Coronary artery (tissue), 2 donors: ENCODE results near the gene FAF2.

ENCODE experiments used
- DNase-seq: peaks from one replicate; pipeline ENCODE4 v3.0.0-alpha.2; 2017; ENCODE audit warnings: low spot score
- H3K27ac ChIP-seq, 2 donors: fragments of 200-600 bp; sonication (generic); one replicate each; pipeline ENCODE4 v1.5.1; 2016 to 2019
- H3K4me3 ChIP-seq: fragments of 200-600 bp; sonication (generic); 2 replicates; pipeline ENCODE4 v1.5.1; 2016; ENCODE audit warnings: mild to moderate bottlenecking, moderate library complexity
- TF ChIP-seq, protein P1 (sequence below): fragments of 200-600 bp; sonication (generic); IDR thresholded peaks from one replicate; pipeline ENCODE4 v1.5.1; 2019; ENCODE audit warnings: antibody characterized with exemption

The FAF2 gene

DNA sequence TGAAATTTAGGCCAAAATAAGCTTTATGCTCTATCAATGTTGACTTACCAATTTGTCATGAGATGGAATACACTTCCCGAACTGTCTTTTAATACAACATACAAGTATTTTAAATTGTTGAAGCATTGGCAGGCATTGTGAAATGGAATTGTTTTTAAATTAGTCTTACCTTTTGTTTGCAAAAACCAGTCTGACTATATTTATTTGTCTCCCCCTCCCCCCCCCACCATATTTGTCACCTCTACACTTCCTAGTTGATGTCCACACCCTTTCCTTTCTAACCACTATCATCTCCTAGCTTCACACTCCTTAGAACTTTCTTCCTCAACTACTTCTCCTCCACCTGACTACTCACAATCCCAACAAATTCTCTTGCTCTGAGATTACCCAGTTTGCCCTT is 40.9 kb downstream of the FAF2 start:
- TF ChIP-seq, protein P1, sequence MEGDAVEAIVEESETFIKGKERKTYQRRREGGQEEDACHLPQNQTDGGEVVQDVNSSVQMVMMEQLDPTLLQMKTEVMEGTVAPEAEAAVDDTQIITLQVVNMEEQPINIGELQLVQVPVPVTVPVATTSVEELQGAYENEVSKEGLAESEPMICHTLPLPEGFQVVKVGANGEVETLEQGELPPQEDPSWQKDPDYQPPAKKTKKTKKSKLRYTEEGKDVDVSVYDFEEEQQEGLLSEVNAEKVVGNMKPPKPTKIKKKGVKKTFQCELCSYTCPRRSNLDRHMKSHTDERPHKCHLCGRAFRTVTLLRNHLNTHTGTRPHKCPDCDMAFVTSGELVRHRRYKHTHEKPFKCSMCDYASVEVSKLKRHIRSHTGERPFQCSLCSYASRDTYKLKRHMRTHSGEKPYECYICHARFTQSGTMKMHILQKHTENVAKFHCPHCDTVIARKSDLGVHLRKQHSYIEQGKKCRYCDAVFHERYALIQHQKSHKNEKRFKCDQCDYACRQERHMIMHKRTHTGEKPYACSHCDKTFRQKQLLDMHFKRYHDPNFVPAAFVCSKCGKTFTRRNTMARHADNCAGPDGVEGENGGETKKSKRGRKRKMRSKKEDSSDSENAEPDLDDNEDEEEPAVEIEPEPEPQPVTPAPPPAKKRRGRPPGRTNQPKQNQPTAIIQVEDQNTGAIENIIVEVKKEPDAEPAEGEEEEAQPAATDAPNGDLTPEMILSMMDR = no peak
- DNase-seq = no peak
- H3K4me3 ChIP-seq = no peak overlapping the region

GRCh38 chr5:176490301-176490700 is 42.1 kb downstream of the FAF2 start:
- TF ChIP-seq, protein P1 = no peak
- H3K4me3 ChIP-seq = no peak overlapping the region
- H3K27ac ChIP-seq = no peak overlapping the region
- DNase-seq = no peak

More for the DNA sequence above, 40.9 kb downstream of the FAF2 start:
- H3K27ac ChIP-seq = no peak overlapping the region

DNA sequence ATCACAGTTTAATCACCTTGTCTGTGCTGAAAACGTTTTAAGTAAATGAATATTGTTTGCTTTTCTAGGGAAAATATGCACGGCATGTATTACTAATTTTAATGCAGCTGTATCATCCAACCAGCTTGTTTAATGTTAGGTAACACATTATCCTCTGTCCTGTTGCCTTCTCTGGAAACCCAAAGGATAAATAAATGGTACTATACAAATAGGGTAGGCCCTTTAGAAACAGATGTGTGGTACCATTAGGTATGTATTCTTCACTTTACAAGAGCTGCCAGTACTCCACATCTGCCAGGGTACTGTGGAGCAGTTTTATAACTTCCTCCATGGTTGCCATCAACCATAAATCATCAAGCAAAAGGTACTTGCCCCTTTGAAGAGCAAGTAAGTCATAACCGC is 42.9 kb downstream of the FAF2 start:
- Histone ChIP-seq H3K27ac (no peak overlapping the region), H3K4me3 (no peak overlapping the region)
- DNase-seq = no peak
- TF ChIP-seq, protein P1 = no peak

DNA sequence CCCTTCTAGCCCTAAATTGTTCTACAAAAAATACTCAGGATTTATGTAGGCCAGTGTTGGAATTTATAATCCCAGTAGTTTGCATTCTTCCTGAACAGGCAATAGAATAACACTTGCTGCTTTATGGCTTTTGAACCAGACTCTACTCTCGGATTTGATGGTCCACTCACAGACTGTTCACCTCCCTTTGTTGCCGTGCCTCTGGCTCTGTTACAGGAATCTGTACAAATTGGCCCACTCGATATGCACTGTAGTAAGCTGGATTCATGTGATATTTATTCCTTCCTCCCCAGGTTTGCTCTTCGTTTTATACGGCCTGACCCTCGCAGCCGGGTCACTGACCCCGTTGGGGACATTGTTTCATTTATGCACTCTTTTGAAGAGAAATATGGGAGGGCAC is 43.7 kb downstream of the FAF2 start:
- TF ChIP-seq, protein P1 = no peak
- no peak for DNase-seq
- Histone ChIP-seq H3K4me3 (no peak overlapping the region), H3K27ac (no peak overlapping the region)

DNA sequence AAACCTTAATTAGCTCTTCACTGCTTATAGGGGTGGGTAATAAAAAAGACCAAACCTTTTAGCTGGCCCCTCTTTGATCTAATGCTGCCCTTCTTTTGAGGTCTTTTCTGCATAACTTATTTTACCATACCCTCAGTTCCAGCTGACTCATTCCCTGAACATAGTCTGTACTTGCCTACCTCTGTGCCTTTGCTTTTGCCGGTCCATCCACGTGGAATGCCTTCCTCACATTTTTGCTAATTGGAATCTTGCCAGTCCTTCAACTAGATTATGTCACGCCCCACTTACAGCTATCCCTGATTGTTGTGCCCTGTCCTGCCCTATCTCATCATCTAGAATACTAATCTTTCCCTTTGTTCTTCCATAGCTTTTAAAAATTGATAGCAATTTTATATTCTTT is 44.2 kb downstream of the FAF2 start:
- TF ChIP-seq, protein P1 = no peak
- DNase-seq = no peak
- Histone ChIP-seq H3K4me3 (no peak overlapping the region), H3K27ac (no peak overlapping the region)

DNA sequence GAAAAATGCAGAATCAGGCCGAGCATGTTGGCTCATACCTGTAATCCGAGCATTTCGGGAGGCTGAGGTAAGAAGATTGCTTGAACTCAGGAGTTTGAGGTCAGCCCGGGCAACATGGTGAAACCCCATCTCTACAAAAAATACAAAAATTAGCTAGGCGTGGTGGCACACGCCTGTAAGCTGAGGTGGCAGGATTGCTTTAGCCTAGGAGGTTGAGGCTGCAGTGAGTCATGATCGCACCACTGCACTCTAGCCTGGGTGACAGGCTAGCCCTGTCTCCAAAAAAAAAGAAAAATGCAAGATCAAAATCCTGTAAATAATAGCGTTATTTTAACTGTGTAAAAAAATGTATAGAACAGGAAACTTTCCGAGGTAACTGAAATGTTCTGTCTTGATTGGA is 49.7 kb downstream of the FAF2 start:
- H3K4me3 ChIP-seq = no peak overlapping the region
- no peak for DNase-seq
- no peak overlapping the region for H3K27ac ChIP-seq
- TF ChIP-seq, protein P1 = no peak

- Histone ChIP-seq H3K27ac (no peak overlapping the region), H3K4me3 (no peak overlapping the region)
- DNase-seq = no peak
- TF ChIP-seq, protein P1 = no peak
Observed at GRCh38 chr5:176499273-176499672, 51.1 kb downstream of the FAF2 start.
